T47D (cell line): ENCODE measurements around the gene SLC35B2.
A peak's percentile ranks its signal among the peaks of the same experiment; 100 is the strongest.

Experiments used
- DNase-seq, 2 experiments: peaks; one replicate each; pipeline versions ENCODE4 v3.0.0 to v3.0.0-alpha.2; 2011 to 2012; ENCODE audit warnings: low read depth in 1 of 2, low spot score in 1 of 2
- JUND ChIP-seq: IDR thresholded peaks from 2 replicates; pipeline ENCODE4 v1.6.1; 2012; ENCODE audit warnings: low read depth
- in situ Hi-C: cut with HindIII; loops from 2 replicates; pipeline ENCODE4 v1.10.0; 2016; ENCODE audit warnings: low sequenced_read_pairs, low pct_unique_long_range_greater_than_20kb

SLC35B2 gene, protein sequence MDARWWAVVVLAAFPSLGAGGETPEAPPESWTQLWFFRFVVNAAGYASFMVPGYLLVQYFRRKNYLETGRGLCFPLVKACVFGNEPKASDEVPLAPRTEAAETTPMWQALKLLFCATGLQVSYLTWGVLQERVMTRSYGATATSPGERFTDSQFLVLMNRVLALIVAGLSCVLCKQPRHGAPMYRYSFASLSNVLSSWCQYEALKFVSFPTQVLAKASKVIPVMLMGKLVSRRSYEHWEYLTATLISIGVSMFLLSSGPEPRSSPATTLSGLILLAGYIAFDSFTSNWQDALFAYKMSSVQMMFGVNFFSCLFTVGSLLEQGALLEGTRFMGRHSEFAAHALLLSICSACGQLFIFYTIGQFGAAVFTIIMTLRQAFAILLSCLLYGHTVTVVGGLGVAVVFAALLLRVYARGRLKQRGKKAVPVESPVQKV

GRCh38 chr6:44257025-44257752, at the start of gene SLC35B2:
TSS of gene SLC35B2 (minus strand) at chr6:44257528. CDS start at chr6:44257410, 118 bp downstream.
- in situ Hi-C loops: no loop called here
- peak; percentile 72 to 77 for DNase-seq
- TF ChIP-seq JUND: no peak

- TF ChIP-seq JUND: no peak
- in situ Hi-C loops: no loop called here
- no peak for DNase-seq
Measured at GRCh38 chr6:44306710-44307109, 49.4 kb upstream of the SLC35B2 start.

- in situ Hi-C loops: no loop called here
- no peak for TF ChIP-seq JUND
- no peak for DNase-seq
Measured at GRCh38 chr6:44305200-44305725, 47.9 kb upstream of the SLC35B2 start.

GRCh38 chr6:44304282-44305199, 47.2 kb upstream of the SLC35B2 start:
- in situ Hi-C loops: no loop called here
- DNase-seq: peak in 1 of 2 experiments; percentile 24
- no peak for TF ChIP-seq JUND

GRCh38 chr6:44303842-44304241, 46.5 kb upstream of the SLC35B2 start:
- no peak for DNase-seq
- in situ Hi-C loops: no loop called here
- no peak for TF ChIP-seq JUND

GRCh38 chr6:44302856-44303255, 45.5 kb upstream of the SLC35B2 start:
- in situ Hi-C loops: no loop called here
- TF ChIP-seq JUND: no peak
- no peak for DNase-seq

GRCh38 chr6:44301782-44302564, 44.6 kb upstream of the SLC35B2 start:
- no peak for DNase-seq
- no peak for TF ChIP-seq JUND
- in situ Hi-C loops: no loop called here

DNA sequence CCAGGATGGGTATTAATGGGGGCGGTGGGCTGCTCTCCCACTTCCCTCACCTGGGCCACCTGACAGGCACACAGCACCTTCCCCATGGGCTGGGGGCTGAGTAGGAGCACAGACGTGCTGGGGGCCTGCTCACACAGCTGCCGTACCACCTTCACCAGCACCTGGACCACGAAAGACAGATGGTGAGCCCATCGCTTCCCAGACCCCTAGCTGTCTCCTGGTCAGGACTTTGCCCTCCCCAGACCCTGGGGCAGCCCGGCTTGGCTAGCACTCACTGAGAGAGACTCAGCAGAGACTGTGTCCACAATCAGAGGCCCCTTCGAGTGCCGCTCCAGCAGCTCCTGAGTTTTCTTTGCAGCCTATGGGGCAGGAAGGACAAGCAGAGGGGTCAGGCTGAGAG, 43.8 kb upstream of the SLC35B2 start:
- in situ Hi-C loops: no loop called here
- DNase-seq: no peak
- TF ChIP-seq JUND: no peak

- in situ Hi-C loops: no loop called here
- no peak for TF ChIP-seq JUND
Measured at GRCh38 chr6:44300292-44300823, 43.0 kb upstream of the SLC35B2 start.

GRCh38 chr6:44298864-44299263, 41.5 kb upstream of the SLC35B2 start:
- TF ChIP-seq JUND: no peak
- in situ Hi-C loops: no loop called here
- DNase-seq: no peak

More at GRCh38 chr6:44300292-44300823, 43.0 kb upstream of the SLC35B2 start:
- DNase-seq: no peak
